G401 (cell line): ENCODE measurements around the gene STAB1. TPM values are rescaled to one million over a fixed set of nuclear protein-coding genes. Genes with fewer than 3 reads are reported as not detected.

Source experiments
- DNase-seq: peaks from one replicate; pipeline ENCODE4 v3.0.0-alpha.2; 2015; ENCODE audit warnings: low spot score
- in situ Hi-C: cut with HindIII; loops from 2 replicates; pipeline ENCODE4 v1.10.0; 2016; ENCODE audit warnings: low sequenced_read_pairs, mixed read lengths
- total RNA-seq: library from RNA; depleted of rRNA; stranded (reverse); fragments of >200 nt; shearing (Covaris generic); gene quantifications from 2 replicates; pipeline ENCODE4 v1.2.3, GENCODE V29; 2014

Gene STAB1
- total RNA-seq, 1 experiment from 2014 or later, result not detected

GRCh38 chr3:52539010-52539653, 44.0 kb downstream of the STAB1 start:
- DNase-seq, result no peak
- in situ Hi-C loops, result no loop called here

DNA sequence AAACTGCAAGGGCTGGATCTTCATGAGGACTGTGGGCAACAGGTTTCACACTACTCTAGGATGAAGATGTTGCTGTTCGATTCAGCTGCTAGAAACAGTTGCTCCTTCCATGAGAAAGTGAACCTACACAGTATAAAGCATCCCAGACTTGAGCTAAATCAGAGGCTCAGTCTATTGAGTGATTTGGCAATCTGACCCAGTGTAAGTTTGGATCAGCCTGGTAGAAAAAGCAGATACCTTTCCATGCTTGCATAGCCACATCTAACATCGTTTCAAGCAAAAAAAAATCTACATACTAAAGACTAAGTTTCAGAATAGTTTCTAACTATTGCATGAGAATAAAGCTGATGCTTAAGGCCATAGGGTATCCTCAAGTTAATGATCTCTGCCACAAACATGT, 45.9 kb downstream of the STAB1 start:
- in situ Hi-C loops, result no loop called here
- no peak for DNase-seq

GRCh38 chr3:52544937-52545336, 49.8 kb downstream of the STAB1 start:
- no peak for DNase-seq
- in situ Hi-C loops, result no loop called here

DNA sequence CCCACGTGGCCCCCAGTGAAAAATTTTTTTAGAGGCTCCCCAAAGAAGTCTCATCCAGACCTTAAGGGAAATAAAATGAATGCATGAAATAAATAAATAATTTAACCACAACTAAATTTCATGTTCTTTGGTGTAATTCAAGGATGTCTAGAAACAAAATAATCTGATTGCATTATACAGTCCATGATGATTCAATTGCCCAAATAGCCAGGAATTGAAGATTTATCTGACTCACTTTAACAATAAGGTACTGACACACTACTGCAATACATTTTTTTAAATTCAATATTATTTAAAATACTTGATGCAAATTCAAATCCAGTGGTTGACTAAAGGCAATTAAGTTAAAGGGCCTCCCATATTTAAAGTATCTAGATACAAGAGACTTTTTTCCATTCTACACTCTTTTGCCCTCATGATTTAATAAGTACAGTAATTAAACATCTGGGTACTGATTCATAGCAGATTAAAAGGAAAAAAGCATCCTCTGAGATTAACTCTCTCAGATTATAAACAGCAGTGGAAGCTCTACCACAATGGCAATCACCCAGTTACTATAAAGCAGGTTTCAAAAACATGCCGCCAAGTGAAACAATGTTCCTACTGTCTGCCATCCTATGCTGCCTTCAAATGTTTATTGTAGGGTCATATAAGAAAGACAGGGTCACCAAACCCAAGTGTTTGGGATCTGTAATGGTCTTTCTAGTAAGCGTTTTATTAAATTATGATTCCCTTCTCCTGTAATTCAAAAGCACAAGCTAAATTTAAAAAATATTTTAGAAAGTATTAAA, 51.2 kb downstream of the STAB1 start:
- in situ Hi-C loops, result no loop called here
- no peak for DNase-seq

- in situ Hi-C loops, result no loop called here
- DNase-seq, result no peak
Observed at GRCh38 chr3:52547143-52547542, 52.0 kb downstream of the STAB1 start.

DNA sequence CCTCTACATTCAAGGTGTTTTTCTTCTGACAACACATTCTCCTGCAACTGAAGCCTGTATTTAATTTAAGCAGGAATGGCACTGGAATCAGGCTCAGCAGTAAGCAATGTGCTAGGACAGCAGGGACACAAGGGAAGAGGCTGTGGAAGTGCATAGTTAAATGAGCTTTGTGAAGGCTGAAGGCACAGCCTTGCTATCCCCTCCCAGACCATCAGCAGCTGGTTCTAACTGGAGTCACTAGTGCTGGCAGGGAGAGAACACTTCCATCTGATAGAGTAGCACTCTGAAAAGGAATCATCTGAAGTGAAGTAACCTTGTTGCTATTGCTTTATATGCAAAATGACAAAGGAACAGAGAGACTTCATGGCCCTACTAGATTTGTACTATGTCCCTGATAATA, 56.0 kb downstream of the STAB1 start:
- no peak for DNase-seq
- in situ Hi-C loops, result no loop called here

GRCh38 chr3:52552089-52552488, 57.0 kb downstream of the STAB1 start:
- no peak for DNase-seq
- in situ Hi-C loops, result no loop called here

- in situ Hi-C loops, result no loop called here
- DNase-seq, result peak; percentile 56
Observed at GRCh38 chr3:52554026-52554755, 59.1 kb downstream of the STAB1 start.

DNA sequence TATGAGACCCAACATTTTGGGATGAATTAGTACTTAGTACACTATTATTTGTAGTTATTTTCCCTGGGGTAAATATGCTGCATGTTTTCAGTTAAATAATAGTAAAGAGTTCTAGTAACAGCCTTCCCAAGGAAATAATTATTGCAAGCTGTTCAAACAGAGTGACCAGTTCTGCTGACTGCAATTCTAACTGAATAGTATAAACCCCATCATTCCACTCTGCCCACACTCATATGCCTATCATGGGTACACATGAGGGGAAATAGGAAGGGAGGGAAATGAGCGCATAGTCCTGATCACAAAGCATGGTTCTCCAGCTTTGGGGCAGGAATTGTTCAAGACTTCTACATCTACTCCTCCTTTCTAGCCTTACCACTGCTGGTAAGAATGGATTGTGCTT, 59.9 kb downstream of the STAB1 start:
- DNase-seq, result no peak
- in situ Hi-C loops, result no loop called here

- DNase-seq, result no peak
Observed at GRCh38 chr3:52557011-52557960, 62.1 kb downstream of the STAB1 start.

DNA sequence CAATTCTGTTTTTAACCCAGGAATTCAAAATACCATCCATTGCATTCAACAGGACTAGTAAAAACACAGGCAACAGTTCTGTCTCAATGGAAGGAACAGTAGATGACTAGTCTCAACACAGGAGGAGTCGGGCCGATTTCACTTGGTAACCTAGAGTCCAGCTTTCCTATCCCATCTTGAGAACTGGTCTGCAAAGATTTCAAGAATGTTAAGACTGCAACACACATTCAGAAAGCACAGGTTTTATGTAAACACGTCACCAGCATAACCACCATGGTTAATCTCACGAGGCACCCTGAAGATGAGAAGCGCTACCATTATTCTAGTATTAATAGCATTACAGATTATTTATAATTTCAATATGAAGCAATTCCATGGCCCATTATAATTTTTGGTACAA, 63.3 kb downstream of the STAB1 start:
- in situ Hi-C loops, result no loop called here
- DNase-seq, result no peak

More at GRCh38 chr3:52557011-52557960, 62.1 kb downstream of the STAB1 start:
- in situ Hi-C loops, result no loop called here

GRCh38 chr3:52561028-52561747, 66.0 kb downstream of the STAB1 start:
- no peak for DNase-seq
- in situ Hi-C loops, result no loop called here

GRCh38 chr3:52563984-52564383, 68.8 kb downstream of the STAB1 start:
- DNase-seq, result no peak
- in situ Hi-C loops, result no loop called here

DNA sequence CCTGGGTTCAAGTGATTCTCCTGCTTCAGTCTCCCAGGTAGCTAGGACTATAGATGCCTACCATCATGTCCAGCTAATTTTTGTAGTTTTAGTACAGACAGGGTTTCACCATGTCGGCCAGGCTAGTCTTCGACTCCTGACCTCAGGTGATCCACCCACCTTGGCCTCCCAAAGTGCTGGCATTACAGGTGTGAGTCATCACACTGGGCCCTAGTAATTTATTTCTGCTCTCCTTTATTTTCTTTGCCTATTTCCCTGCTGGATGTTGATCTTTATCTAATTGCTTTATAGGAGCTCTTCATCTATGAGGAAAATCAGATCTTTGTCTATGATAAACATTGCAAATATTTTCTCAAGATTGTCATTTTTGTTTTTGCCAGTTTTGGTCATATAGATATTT, 72.9 kb downstream of the STAB1 start:
- DNase-seq, result no peak
- in situ Hi-C loops, result no loop called here

DNA sequence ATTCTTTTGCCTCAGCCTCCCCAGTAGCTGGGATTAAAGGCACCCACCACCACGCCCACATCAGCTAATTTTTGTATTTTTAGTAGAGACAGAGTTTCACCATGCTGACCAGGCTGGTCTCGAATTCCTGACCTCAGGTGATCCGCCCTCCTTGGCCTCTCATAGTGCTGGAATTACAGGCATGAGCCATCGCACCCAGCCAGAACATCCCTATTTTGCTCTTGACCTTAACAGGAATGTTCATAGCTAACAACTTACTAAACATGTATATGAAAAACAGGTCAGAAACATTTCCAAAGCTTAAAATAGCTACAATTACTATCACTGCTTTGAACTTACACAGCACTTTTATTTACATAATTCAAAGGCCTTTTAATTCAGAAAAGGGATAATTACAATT, 74.9 kb downstream of the STAB1 start:
- DNase-seq, result no peak
- in situ Hi-C loops, result no loop called here

GRCh38 chr3:52572221-52572620, 77.1 kb downstream of the STAB1 start:
- in situ Hi-C loops, result no loop called here

More at GRCh38 chr3:52572221-52572620, 77.1 kb downstream of the STAB1 start:
- no peak for DNase-seq
